ENCODE data around the gene VSTM2L. TPM values are rescaled to one million over a fixed set of nuclear protein-coding genes. Genes with fewer than 3 reads are reported as not detected.

The VSTM2L gene
- total RNA-seq, 1 donor from 2014 or later: 14.1 TPM

DNA sequence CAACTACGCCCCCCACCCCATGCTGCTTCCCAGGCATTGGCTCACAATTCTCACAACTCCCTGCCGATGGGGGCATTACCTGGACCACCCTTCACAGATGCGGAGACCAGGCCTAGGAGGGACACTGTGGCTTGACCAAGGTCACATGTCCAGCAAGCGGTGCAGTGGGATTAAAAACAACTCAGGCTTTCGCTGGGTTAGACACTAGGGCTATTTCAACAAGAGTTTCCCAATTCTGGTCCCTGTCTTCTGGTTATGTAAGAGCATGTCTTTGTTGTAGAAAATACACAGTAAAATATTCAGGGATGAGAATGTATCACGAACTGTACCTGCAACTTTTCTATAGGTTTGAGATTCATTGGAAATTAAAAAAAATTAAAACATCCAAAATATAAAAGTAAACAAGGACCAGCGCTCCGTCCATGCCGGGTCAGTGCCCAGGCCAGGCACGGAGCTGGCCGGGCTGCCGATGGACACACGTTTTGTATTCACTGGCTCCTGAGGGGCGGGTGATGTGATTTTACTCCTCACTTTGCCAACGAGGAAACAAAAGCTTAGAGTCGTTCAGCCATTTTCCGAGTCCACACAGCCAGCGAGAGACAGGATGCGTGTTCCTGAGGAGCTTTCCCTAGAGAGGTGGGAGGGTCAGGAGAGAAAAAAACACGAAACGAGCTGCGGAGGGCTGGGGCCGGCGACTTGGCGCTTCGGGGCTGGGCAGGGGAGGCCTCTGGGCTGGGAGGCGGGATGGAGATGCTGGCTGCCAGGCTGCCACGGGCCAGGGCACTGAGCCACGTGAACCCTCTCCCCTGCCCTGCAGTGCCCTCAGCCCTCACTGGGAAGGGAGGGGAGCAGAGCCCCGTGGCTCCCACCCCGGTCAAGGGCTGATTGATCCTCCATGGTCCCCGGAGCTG lies 17.1 kb upstream of the VSTM2L start:
- ATAC-seq (no peak), DNase-seq (no peak)
- Histone ChIP-seq H3K4me3 (no peak overlapping the region), H3K27me3 (ENCODE audit: low read depth) (peaks cover 16% of the 10 kb centered on the region), H3K36me3 (no peaks in the 10 kb centered on the region), H3K27ac (no peak overlapping the region), H3K4me1 (no peaks in the 10 kb centered on the region), H3K9me3 (no peaks in the 10 kb centered on the region)
- TF ChIP-seq, protein P1, sequence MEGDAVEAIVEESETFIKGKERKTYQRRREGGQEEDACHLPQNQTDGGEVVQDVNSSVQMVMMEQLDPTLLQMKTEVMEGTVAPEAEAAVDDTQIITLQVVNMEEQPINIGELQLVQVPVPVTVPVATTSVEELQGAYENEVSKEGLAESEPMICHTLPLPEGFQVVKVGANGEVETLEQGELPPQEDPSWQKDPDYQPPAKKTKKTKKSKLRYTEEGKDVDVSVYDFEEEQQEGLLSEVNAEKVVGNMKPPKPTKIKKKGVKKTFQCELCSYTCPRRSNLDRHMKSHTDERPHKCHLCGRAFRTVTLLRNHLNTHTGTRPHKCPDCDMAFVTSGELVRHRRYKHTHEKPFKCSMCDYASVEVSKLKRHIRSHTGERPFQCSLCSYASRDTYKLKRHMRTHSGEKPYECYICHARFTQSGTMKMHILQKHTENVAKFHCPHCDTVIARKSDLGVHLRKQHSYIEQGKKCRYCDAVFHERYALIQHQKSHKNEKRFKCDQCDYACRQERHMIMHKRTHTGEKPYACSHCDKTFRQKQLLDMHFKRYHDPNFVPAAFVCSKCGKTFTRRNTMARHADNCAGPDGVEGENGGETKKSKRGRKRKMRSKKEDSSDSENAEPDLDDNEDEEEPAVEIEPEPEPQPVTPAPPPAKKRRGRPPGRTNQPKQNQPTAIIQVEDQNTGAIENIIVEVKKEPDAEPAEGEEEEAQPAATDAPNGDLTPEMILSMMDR (IDR thresholded peaks at IDR 0.05): no peak
- intact Hi-C loops (cut with DNase I): no loop called here

DNA sequence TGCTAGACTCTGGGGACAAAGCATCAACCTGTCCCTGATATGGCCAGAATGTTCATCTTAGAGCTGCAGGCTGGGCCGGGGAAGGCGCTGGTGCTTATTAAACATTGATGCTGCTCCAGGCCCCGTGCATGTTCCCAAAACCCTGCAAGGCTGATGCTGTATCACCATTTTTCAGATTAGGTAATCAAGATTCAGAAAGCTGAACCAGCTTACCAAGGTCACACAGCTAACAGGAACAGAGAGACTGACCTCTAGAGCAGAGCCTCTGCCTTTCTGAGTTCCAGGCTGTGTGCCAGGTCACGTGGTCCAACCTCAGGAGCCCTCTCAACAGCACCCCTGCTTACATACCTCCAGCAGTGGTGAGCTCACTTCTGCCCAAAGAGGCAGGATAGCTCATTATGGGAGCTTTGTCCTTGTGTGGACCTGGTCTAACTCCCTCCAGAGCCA lies 16.1 kb upstream of the VSTM2L start:
- intact Hi-C loops (cut with DNase I): no loop called here
- peak in 1 of 2 donors; percentile 34 for ATAC-seq

DNA sequence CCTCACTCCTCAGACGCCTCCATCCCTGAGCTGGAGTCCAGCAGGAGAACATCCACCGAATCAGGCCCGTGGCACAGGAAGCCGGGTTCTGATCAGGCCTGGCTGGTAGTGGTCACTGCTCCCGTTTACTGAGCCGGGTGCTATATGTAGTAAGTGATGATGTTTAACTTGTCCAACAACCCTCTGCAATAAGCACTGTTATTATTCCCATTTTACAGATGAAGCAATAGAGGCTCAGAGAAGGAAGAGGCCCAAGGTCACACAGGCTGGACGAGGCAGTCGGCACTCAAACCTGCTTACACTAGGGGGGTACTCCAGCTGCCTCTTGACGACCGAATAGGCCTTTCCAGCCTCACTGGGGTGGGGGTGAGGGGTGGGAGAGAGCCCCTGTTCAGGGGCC lies 14.3 kb upstream of the VSTM2L start:
- TF ChIP-seq, protein P1 (IDR thresholded peaks at IDR 0.05): no peak
- ATAC-seq: no peak
- no peaks in the 10 kb centered on the region for H3K4me1 ChIP-seq
- intact Hi-C loops (cut with DNase I): no loop called here
- H3K36me3 ChIP-seq: no peaks in the 10 kb centered on the region
- H3K4me3 ChIP-seq: no peak overlapping the region
- H3K27ac ChIP-seq: no peak overlapping the region
- DNase-seq: no peak
- H3K27me3 ChIP-seq (ENCODE audit: low read depth): peaks cover 16% of the 10 kb centered on the region
- no peaks in the 10 kb centered on the region for H3K9me3 ChIP-seq

More for the DNA sequence above, 16.1 kb upstream of the VSTM2L start:
- TF ChIP-seq, protein P1 (IDR thresholded peaks at IDR 0.05): no peak
- H3K4me3 ChIP-seq: no peak overlapping the region
- no peaks in the 10 kb centered on the region for H3K36me3 ChIP-seq
- H3K9me3 ChIP-seq: no peaks in the 10 kb centered on the region
- peaks cover 16% of the 10 kb centered on the region for H3K27me3 ChIP-seq (ENCODE audit: low read depth)
- H3K4me1 ChIP-seq: no peaks in the 10 kb centered on the region
- peak; percentile 58 for DNase-seq
- no peak overlapping the region for H3K27ac ChIP-seq

DNA sequence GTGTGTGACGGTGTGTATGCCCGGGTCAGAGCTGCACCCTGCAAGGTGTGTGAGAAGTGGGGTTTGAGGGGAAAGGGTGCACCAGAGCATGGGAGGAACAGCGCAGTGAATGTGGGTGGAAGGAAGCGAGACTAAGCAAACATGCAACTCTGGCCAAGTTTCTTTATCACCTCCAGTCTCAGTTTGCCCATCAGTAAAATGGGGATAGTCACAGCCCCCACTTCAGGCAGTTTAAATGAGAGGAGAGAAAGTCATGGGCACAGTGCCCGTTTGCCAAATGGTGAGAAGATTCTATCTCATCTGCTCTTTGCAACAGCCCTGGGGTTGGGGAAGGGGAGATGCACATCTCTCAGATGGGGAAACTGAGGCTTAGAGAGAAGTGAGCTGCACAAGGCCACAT lies 12.8 kb upstream of the VSTM2L start:
- Histone ChIP-seq H3K27ac (no peak overlapping the region), H3K27me3 (ENCODE audit: low read depth) (peaks cover 8% of the 10 kb centered on the region), H3K4me3 (no peak overlapping the region), H3K36me3 (no peaks in the 10 kb centered on the region), H3K9me3 (no peaks in the 10 kb centered on the region), H3K4me1 (no peaks in the 10 kb centered on the region)
- DNase-seq (no peak), ATAC-seq (no peak)
- intact Hi-C loops (cut with DNase I): no loop called here
- TF ChIP-seq, protein P1 (IDR thresholded peaks at IDR 0.05): no peak

DNA sequence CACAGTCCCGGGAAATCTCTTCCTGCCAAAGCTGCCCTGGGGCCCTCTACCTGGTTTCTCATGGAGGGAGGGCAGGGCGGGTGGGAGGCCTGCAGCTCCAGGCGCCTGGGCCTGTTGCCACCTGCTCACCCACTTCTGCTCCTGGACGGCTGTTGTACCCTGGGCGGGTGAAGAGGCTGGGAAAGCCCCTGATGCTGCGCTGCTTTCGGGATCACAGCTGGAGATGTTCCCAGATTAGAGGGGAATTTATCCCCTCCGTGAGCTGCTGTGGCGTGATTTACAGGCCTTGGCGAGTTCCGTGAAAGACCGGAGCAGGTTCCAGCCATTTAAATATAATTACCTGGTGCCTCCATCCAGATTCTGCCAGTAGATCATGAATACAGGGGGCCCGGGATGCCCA lies 12.3 kb upstream of the VSTM2L start:
- TF ChIP-seq, protein P1 (IDR thresholded peaks at IDR 0.05): no peak
- H3K4me3 ChIP-seq: no peak overlapping the region
- DNase-seq: no peak

More for the DNA sequence above, 12.3 kb upstream of the VSTM2L start:
- H3K27ac ChIP-seq: no peak overlapping the region
- no peak for ATAC-seq
- peaks cover 8% of the 10 kb centered on the region for H3K27me3 ChIP-seq (ENCODE audit: low read depth)
- H3K9me3 ChIP-seq: no peaks in the 10 kb centered on the region
- no peaks in the 10 kb centered on the region for H3K4me1 ChIP-seq
- intact Hi-C loops (cut with DNase I): no loop called here
- no peaks in the 10 kb centered on the region for H3K36me3 ChIP-seq

Measured in lower lobe of right lung (tissue), 2 donors.